K562 (cell line): ENCODE measurements around the gene ISL1. TPM values are rescaled to one million over a fixed set of nuclear protein-coding genes. Genes with fewer than 3 reads are reported as not detected.

Source experiments
- ATAC-seq: fragments of 200-7000 bp; cut with Tn5 transposase; 3 replicates; pipeline ENCODE4 v1.9.1; 2020; ENCODE audit warnings: moderate library complexity
- BruUV-seq: library from RNA; stranded (reverse); fragments of 400-500 nt; replicated peaks from 2 replicates; lab custom pipeline; 2021; lab: Mats Ljungman, UMichigan
- CTCF ChIA-PET: fragments of 300-600 bp; formaldehyde crosslinking; extraction: SDS; loops from one replicate; lab custom pipeline; 2021; ENCODE audit warnings: low intra/inter-chr PET ratio; lab: Yijun Ruan, JAX
- POLR2A ChIA-PET: fragments of 300-600, 350-650 bp; sonication (Branson Sonifier 250); formaldehyde crosslinking; extraction: SDS; loops from one replicate; lab custom pipeline; 2021; ENCODE audit warnings: antibody characterized with exemption, inconsistent platforms; lab: Yijun Ruan, JAX
- DNase-seq, 4 experiments: peaks; one replicate each; pipeline versions ENCODE4 v3.0.0 to v3.0.0-alpha.2; 2011 to 2018; ENCODE audit warnings: low spot score in 3 of 4, mixed read lengths in 3 of 4; ENCODE audit errors: extremely low read depth in 1 of 4
- FAIRE-seq: peaks from 2 replicates; lab custom pipeline; 2011; peaks lifted over from hg19 to GRCh38; lab: Jason Lieb, UNC
- H2AFZ ChIP-seq: 2 replicates; pipeline ENCODE4 v1.6.0; 2011; ENCODE audit warnings: low read depth, low read length, control low read depth, inconsistent platforms
- H3K27ac ChIP-seq: fragments of 200-600 bp; 3 replicates; pipeline ENCODE4 v1.8.0; 2011; ENCODE audit warnings: low read depth, mild to moderate bottlenecking, control low read depth, inconsistent platforms, low read length, moderate library complexity, mixed read lengths; ENCODE audit errors: extremely low read depth
- H3K27me3 ChIP-seq, 2 experiments: fragments of 300-600 bp in 1 of 2; 2 replicates in 1 of 2; 3 replicates in 1 of 2; pipeline versions ENCODE4 v1.6.0 to v1.8.0; 2011; ENCODE audit warnings: inconsistent platforms in 2 of 2, low read length in 2 of 2, mild to moderate bottlenecking in 1 of 2, mixed read lengths in 1 of 2, moderate library complexity in 1 of 2; ENCODE audit not compliant: control insufficient read depth in 2 of 2, insufficient read depth in 2 of 2
- H3K36me3 ChIP-seq: fragments of 300-600 bp; 3 replicates; pipeline ENCODE4 v1.8.0; 2011; ENCODE audit warnings: mild to moderate bottlenecking, low read length, inconsistent platforms; ENCODE audit not compliant: control insufficient read depth, insufficient read depth
- H3K4me1 ChIP-seq, 2 experiments: fragments of 200-600 bp in 1 of 2; replicated peaks in 1 of 2; 2 replicates in 1 of 2; 3 replicates in 1 of 2; pipeline versions ENCODE4 v1.5.1 to v1.8.0; 2011; ENCODE audit warnings: inconsistent platforms in 2 of 2, low read length in 2 of 2, mild to moderate bottlenecking in 1 of 2, mixed read lengths in 1 of 2, moderate library complexity in 1 of 2; ENCODE audit not compliant: control insufficient read depth in 2 of 2, insufficient read depth in 2 of 2
- H3K4me2 ChIP-seq: 2 replicates; pipeline ENCODE4 v1.6.1; 2011; ENCODE audit warnings: low read length, control low read depth, inconsistent platforms, mixed read lengths; ENCODE audit not compliant: insufficient read depth
- H3K4me3 ChIP-seq: fragments of 200-600 bp; sonication (generic), shearing (Covaris generic); 2 replicates; pipeline ENCODE4 v1.5.1; 2016; ENCODE audit warnings: control low read depth, inconsistent platforms
- H3K79me2 ChIP-seq: fragments of 200-600 bp; 3 replicates; pipeline ENCODE4 v1.8.0; 2011; ENCODE audit warnings: low read length, inconsistent platforms; ENCODE audit not compliant: control insufficient read depth, insufficient read depth
- H3K9ac ChIP-seq, 2 experiments: 2 replicates each; pipeline versions ENCODE4 v1.6.0 to v1.6.1; 2011; ENCODE audit warnings: low read depth in 2 of 2, low read length in 2 of 2, control low read depth in 1 of 2, inconsistent platforms in 1 of 2, mild to moderate bottlenecking in 1 of 2, mixed read lengths in 1 of 2; ENCODE audit not compliant: insufficient read depth in 1 of 2
- H3K9me1 ChIP-seq: one replicate; pipeline ENCODE4 v1.6.0; 2011; ENCODE audit warnings: inconsistent platforms, mild to moderate bottlenecking, low read length, moderate library complexity; ENCODE audit not compliant: control insufficient read depth, insufficient read depth
- H3K9me3 ChIP-seq: replicated peaks from 2 replicates; pipeline ENCODE4 v1.5.1; 2011; ENCODE audit warnings: low read depth, low read length, inconsistent platforms; ENCODE audit not compliant: control insufficient read depth, insufficient read depth
- H4K20me1 ChIP-seq: replicated peaks from 2 replicates; pipeline ENCODE4 v1.6.1; 2011; ENCODE audit warnings: low read length, inconsistent platforms, mixed read lengths; ENCODE audit not compliant: control insufficient read depth, insufficient read depth
- ATF3 ChIP-seq, 2 experiments: fragments of 450-650 bp in 1 of 2; sonication (generic) in 1 of 2; formaldehyde crosslinking in 1 of 2; IDR thresholded peaks in 1 of 2; conservative IDR thresholded peaks in 1 of 2; 2 replicates each; pipeline versions ENCODE4 v1.6.1 to v1.8.1; 2016 to 2023; ENCODE audit warnings: mild to moderate bottlenecking in 2 of 2, moderate library complexity in 2 of 2, inconsistent platforms in 1 of 2, missing genetic modification reagents in 1 of 2
- BRD4 ChIP-seq: fragments of 200-600 bp; sonication (generic); IDR thresholded peaks from 2 replicates; pipeline ENCODE4 v1.6.1; 2017; ENCODE audit warnings: inconsistent platforms
- CAMTA2 ChIP-seq: fragments of 250-450 bp; sonication (Bioruptor Pico); conservative IDR thresholded peaks from 2 replicates; pipeline ENCODE4 v1.5.1; 2022
- EP300 ChIP-seq: IDR thresholded peaks from 2 replicates; pipeline ENCODE4 v1.6.1; 2012; ENCODE audit warnings: low read length, improper control_type of control experiment
- ID3 ChIP-seq, 2 experiments: fragments of 250-450 bp in 1 of 2; fragments of 450-650 bp in 1 of 2; sonication (Bioruptor Pico) in 1 of 2; IDR thresholded peaks; 2 replicates each; pipeline versions ENCODE4 v1.6.1 to v1.8.0; 2016 to 2021; ENCODE audit warnings: mild to moderate bottlenecking in 2 of 2, moderate library complexity in 2 of 2, missing compliant biosample characterization in 1 of 2, missing genetic modification characterization in 1 of 2
- JUNB ChIP-seq: fragments of 450-650 bp; formaldehyde crosslinking; conservative IDR thresholded peaks from 2 replicates; pipeline ENCODE4 v1.4.0; 2020; ENCODE audit warnings: mild to moderate bottlenecking
- NCOA6 ChIP-seq: fragments of 450-650 bp; IDR thresholded peaks from 2 replicates; pipeline ENCODE4 v1.6.1; 2017; ENCODE audit warnings: mild to moderate bottlenecking
- PYGO2 ChIP-seq: fragments of 450-650 bp; IDR thresholded peaks from 2 replicates; pipeline ENCODE4 v1.6.1; 2016; ENCODE audit warnings: mild to moderate bottlenecking, missing genetic modification characterization, moderate library complexity, missing compliant biosample characterization
- RBM25 ChIP-seq: fragments of 200-400 bp; formaldehyde crosslinking; IDR thresholded peaks from 2 replicates; pipeline ENCODE4 v1.6.1; 2018; ENCODE audit warnings: low read length, low read depth, moderate library complexity; ENCODE audit not compliant: severe bottlenecking
- ZFPM2 ChIP-seq: fragments of 250-450 bp; sonication (Bioruptor Pico); IDR thresholded peaks from 2 replicates; pipeline ENCODE4 v1.5.1; 2022; ENCODE audit warnings: mild to moderate bottlenecking
- ZHX1 ChIP-seq: fragments of 150-350 bp; conservative IDR thresholded peaks from 2 replicates; pipeline ENCODE4 v1.6.1; 2014; ENCODE audit warnings: low read length
- ZNF133 ChIP-seq: fragments of 250-450 bp; sonication (Bioruptor Pico); IDR thresholded peaks from 2 replicates; pipeline ENCODE4 v1.4.0; 2020; ENCODE audit warnings: mild to moderate bottlenecking
- ZNF316 ChIP-seq: fragments of 450-650 bp; IDR thresholded peaks from 2 replicates; pipeline ENCODE4 v1.6.1; 2016
- ZNF445 ChIP-seq: fragments of 250-450 bp; sonication (Bioruptor Pico); IDR thresholded peaks from 2 replicates; pipeline ENCODE4 v1.4.0; 2020; ENCODE audit warnings: low read depth, mild to moderate bottlenecking, moderate library complexity
- whole genome bisulfite sequencing: fragments of 100-300 bp; shearing (Covaris generic); methylation state at CpG from one replicate; pipeline ENCODE4 v1.1.6; 2016; ENCODE audit warnings: low coverage, mixed read lengths; ENCODE audit not compliant: insufficient coverage; ENCODE audit errors: missing lambda C conversion rate; 5-methylcytosine and 5-hydroxymethylcytosine counted together
- in situ Hi-C: fragments of 300-500 bp; cut with MboI; formaldehyde crosslinking; loops from 4 replicates; pipeline ENCODE4 v1.15.0; 2018; ENCODE audit warnings: inconsistent platforms, mixed read lengths
- intact Hi-C: fragments of 100-400 bp; cut with micrococcal nuclease; formaldehyde crosslinking; loops from 2 replicates; pipeline ENCODE4 v1.14.2; 2022
- polyA plus RNA-seq, 8 experiments: library from polyadenylated mRNA; depleted of rRNA in 4 of 8; stranded (reverse) in 5 of 8; unstranded in 3 of 8; fragments of >200 nt; fragmentation: Nextera tagmentation in 2 of 8; fragmentation: Illumina TruSeq in 1 of 8; extraction: Ambion mirVana in 2 of 8; extraction: Trizol in 1 of 8; gene quantifications; 2 replicates each; pipeline versions ENCODE4 v1.2.1 to v1.2.3, GENCODE V29; 2011 to 2014; ENCODE audit warnings: inconsistent platforms in 1 of 8, missing spikeins in 1 of 8
- total RNA-seq, 7 experiments: library from RNA; depleted of rRNA in 6 of 7; stranded (reverse); fragments of >200 nt in 6 of 7; fragmentation: Illumina TruSeq in 2 of 7; extraction: Trizol in 2 of 7; gene quantifications; 2 replicates each; pipeline versions ENCODE4 v1.2.1 to v1.2.3, GENCODE V29; 2011 to 2021; ENCODE audit warnings: low replicate concordance in 1 of 7
- TF ChIP-seq, protein P1 (sequence below): fragments of 450-650 bp; formaldehyde crosslinking; IDR thresholded peaks from 2 replicates; pipeline ENCODE4 v1.4.0; 2022; ENCODE audit warnings: mild to moderate bottlenecking, moderate library complexity

Gene ISL1
- total and polyA plus RNA-seq, 9 of the 15 experiments (the other 6 are each of a cell fraction or from before 2014, with no cell fraction given), result not detected

DNA sequence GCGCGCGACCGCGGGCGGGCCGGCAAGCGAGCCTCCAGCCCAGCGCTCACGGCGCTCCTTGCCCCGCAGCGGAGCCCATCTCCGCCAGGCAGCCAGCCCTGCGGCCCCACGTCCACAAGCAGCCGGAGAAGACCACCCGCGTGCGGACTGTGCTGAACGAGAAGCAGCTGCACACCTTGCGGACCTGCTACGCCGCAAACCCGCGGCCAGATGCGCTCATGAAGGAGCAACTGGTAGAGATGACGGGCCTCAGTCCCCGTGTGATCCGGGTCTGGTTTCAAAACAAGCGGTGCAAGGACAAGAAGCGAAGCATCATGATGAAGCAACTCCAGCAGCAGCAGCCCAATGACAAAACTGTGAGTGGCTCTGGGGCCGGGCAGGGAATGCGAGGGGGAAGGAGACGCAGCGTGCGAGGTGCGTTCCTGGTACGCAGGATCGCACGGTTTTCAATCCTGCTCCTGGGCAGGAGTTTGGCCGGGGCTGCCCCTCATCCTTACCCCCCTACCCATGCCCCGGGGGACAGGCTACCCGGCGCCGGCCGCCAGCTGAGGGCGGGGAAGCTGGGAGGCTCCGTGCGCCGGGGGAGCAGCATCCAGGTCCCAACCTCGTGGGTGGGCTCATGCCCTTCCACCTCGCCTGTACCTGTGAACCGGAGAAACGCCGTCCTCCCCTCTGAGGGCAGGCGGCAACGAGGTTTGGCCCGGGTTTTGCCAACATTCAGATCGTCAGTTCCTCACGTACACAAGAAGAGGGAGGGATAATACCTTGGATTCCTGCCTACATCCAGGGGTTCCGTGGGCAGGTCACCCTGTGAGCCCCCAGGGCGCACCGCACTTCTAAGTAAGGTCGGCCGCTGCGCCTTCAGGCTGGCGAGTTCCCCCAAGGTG lies 6.6 kb downstream of the ISL1 start:
- no peak overlapping the region for H3K9ac ChIP-seq

More for the DNA sequence above, 6.6 kb downstream of the ISL1 start:
- intact Hi-C loops (no loop called here), in situ Hi-C loops (loop anchor here (25.0 kb wide), 1 partner anchor 1272 kb away; no protein-coding TSS in a partner anchor)
- DNase-seq (no peak), FAIRE-seq (no peak), ATAC-seq (no peak)
- no peaks in the 10 kb centered on the region for H3K4me1 ChIP-seq
- no TSS peak for BruUV-seq
- H3K36me3 ChIP-seq, result no peaks in the 10 kb centered on the region
- 2% methylated on average over 55 of the region's 68 CpGs for WGBS
- H4K20me1 ChIP-seq, result no peaks in the 10 kb centered on the region
- ChIA-PET POLR2A (interaction anchor here (0.6 kb wide), 1 partner anchor 21 kb away, joined by 3 read pairs; no protein-coding TSS in a partner anchor), CTCF (no interaction called here)
- no peak overlapping the region for H3K27ac ChIP-seq
- no peaks in the 10 kb centered on the region for H3K9me3 ChIP-seq
- H3K4me3 ChIP-seq, result no peak overlapping the region
- no peak overlapping the region for H2AFZ ChIP-seq
- H3K79me2 ChIP-seq, result no peaks in the 10 kb centered on the region
- H3K27me3 ChIP-seq, result peaks cover 0 to 12% of the 10 kb centered on the region in 2 experiments; a peak in 2 of 5 replicates
- H3K4me2 ChIP-seq, result no peak overlapping the region
- no peaks in the 10 kb centered on the region for H3K9me1 ChIP-seq
- TF ChIP-seq CAMTA2 (CRISPR knock-in tag), result no peak
- TF ChIP-seq PYGO2 (tag), result no peak
- no peak for TF ChIP-seq ID3 (CRISPR knock-in tag; IDR thresholded peaks at IDR 0.05)
- TF ChIP-seq ID3 (tag; IDR thresholded peaks at IDR 0.05), result no peak
- TF ChIP-seq ZNF133, result no peak
- no peak for TF ChIP-seq ZHX1
- no peak for TF ChIP-seq JUNB (CRISPR knock-in tag)
- TF ChIP-seq RBM25, result no peak
- TF ChIP-seq BRD4, result no peak
- TF ChIP-seq ZNF445, result no peak
- no peak for TF ChIP-seq ZNF316
- TF ChIP-seq ATF3 (IDR thresholded peaks at IDR 0.05), result no peak
- no peak for TF ChIP-seq ATF3 (CRISPR knock-in tag; conservative IDR thresholded peaks at IDR 0.05)
- TF ChIP-seq ZFPM2, result no peak
- TF ChIP-seq NCOA6, result no peak
- TF ChIP-seq, protein P1, sequence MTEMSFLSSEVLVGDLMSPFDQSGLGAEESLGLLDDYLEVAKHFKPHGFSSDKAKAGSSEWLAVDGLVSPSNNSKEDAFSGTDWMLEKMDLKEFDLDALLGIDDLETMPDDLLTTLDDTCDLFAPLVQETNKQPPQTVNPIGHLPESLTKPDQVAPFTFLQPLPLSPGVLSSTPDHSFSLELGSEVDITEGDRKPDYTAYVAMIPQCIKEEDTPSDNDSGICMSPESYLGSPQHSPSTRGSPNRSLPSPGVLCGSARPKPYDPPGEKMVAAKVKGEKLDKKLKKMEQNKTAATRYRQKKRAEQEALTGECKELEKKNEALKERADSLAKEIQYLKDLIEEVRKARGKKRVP (CRISPR knock-in tag), result no peak
- TF ChIP-seq EP300, result no peak
